GM20431 (cell line): ENCODE measurements around the gene SNCAIP.

Experiments
- in situ Hi-C: fragments of 300-500 bp; cut with MseI, MboI; formaldehyde crosslinking; loops from one replicate; pipeline ENCODE4 v1.15.0; 2020; ENCODE audit warnings: low sequenced_read_pairs; ENCODE audit not compliant: unreplicated experiment

SNCAIP gene

GRCh38 chr5:122311961-122312590 is at the start of gene SNCAIP:
Gene SNCAIP, plus strand, starts transcription at chr5:122312237. Its CDS starts 78,898 bp downstream, at chr5:122391135.
- in situ Hi-C loops: no loop called here

GRCh38 chr5:122263352-122264030 is 48.5 kb upstream of the SNCAIP start:
- in situ Hi-C loops: no loop called here

DNA sequence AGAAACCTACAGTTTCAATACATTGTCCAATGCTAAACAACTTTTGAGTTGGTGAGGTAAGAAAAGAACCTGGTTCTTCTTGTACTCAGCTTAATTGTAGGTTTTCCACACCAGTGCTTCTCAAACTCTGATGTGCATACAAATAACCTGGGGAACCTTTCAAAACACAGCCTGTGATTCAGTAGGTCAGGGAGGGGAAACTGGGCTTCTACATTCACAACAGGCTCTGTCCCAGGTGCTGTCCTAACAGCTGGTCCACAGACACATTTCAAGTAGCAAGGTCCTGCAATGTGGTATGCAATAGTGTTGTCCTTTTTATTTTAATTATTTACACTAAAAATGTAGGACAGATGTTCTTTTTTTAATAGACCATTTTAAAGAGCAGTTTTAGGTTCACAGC is 47.4 kb upstream of the SNCAIP start:
- in situ Hi-C loops: no loop called here

DNA sequence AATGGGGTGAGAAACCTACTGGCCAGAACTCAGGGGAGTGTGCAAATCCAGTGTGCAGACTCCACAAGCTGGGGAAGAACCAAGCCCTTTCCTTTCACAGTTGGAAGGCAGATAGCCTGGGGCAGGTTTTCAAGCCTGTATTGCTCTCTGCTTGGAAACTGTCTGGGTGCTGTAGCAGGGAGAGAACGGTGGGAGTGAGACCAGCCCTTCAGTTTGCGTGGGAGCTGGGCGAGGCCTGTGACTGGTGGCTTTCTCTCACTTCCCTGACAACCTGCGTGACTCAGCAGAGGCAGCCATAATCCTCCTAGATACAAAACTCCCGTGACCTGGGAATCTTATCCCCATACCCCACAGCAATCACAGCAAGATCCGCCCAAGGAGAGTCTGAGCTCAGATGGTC is 44.9 kb upstream of the SNCAIP start:
- in situ Hi-C loops: no loop called here

DNA sequence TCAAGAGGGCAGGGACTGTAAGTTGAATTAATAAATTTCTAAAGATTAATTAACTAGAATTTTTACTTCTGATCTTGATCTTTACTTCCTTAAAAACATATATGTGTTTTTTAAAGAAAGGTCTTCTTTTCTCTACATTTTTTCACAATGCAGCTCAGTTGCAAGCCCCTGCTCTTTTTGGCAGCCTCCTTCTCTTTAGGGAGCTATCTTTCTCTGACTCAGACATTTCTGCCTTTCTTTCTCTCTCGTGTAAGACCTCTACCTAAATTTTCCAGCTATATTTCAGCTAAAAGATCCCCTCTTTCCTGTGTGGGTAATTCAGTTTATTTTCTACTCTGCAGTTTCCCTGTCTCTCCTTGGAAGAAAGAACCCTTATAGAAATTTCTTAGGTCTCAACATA is 38.3 kb upstream of the SNCAIP start:
- in situ Hi-C loops: no loop called here

DNA sequence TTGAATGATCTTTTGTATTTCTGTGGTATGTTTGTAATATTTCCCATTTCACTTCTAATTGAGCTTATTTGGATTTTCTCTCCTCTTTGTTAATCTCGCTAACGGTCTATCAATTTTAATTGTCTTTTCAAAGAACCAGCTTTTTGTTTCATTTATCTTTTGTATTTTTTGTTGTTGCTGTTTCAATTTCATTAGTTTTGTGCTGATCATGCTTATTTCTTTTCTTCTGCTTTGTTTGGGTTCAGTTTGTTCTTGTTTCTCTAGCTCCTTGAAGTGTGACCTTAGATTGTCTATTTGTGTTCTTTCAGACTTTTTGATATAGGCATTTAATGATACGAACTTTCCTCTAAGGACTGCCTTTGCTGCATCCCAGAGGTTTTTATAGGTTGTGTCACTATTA is 28.4 kb upstream of the SNCAIP start:
- in situ Hi-C loops: no loop called here

DNA sequence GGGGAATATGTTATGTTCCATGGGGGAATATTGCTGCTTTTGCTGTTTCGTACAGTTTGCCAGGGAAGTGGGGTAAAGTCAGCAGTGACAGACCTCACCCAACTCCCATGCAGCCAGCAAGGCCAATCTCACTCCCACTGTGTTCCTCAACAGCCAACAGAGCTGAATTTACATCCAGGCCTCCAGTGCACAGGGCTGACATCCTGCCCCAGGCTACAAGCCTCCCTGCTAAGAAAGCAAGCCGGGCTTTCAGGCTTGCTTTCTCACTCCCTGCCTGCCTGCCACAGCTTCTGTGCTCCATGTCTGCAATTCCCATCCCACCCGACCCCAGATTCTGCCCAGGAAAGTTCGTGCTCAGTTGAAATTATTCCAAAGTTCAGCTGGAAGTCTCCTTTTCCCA is 25.5 kb upstream of the SNCAIP start:
- in situ Hi-C loops: no loop called here

DNA sequence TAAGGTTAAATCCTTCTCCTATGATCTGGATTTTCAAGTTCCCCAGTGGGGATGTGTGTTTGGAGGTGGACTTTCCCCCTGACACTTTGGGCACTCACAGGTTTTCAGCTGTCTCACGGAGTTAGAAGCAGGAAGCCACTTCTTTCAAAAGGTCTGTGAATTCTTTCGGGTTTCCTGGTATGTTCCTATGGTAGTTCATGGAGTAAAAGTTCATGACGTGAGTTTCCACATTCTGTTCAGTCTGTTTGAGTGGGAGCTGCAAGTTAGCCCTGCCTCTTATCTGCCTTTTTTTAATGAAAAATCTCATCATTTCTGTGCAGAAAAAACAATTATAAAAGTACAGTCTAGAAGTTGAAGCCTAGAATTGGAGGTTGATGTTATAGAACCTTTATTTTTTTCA is 24.9 kb upstream of the SNCAIP start:
- in situ Hi-C loops: no loop called here

DNA sequence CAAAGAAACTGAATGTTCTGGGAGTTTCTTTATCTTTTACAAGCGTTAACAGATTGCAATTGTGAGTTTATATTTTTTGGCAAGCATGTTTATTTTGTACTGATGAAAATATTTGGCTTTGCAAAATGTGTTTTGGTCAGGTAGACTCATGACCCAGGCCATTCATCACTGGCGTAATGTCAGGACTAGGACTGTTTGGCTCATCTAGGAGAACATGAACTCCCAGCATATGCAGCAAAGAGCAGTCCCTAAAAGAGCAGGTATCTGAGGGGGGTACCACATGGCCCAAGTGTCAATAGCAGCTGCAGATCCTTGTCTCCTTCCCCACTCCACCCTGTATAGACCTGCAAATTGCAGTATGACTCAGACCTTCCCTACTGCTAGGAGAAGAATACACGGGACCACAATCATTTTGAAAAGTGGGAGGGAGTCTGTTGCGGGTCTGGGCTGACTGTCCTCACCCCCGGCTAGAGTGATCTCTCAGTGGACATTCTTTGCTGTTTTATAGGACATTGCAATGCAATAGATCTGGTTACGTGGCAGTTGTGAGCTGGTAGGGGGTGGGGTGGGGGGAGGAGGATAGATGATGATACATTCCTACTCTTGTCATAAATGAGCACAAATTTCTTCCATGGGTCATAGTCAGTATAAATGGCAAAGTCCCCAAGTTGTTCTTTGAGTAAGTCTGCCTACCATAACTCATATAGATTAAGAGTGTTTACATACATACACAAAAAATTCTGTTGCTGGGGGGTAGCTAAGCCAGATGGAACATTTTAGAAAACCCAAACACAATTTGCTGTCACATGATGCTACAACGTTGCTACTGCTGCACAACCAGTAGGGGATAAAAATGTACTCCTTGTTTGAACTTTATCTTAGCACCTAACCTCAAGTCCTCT is 20.8 kb upstream of the SNCAIP start:
- in situ Hi-C loops: no loop called here

GRCh38 chr5:122292332-122292731 is 19.7 kb upstream of the SNCAIP start:
- in situ Hi-C loops: no loop called here

DNA sequence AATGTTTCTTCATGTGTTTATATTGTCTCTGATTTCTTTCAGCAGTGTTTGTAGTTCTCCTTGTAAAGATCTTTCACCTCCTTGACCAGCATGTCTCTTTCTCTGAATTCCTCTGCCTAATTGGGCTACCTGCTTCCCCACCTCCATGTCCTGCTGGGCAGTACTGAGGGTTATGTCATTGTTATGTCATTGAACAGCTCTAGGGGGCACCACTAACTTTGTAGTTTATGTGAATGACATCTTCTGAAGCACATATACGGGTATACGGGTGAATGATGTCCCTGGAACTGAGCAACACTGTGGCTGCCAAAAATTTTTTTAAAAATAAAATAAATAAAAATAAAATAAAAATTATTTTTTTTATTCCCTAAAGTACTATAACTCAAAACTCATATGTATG is 16.9 kb upstream of the SNCAIP start:
- in situ Hi-C loops: no loop called here

DNA sequence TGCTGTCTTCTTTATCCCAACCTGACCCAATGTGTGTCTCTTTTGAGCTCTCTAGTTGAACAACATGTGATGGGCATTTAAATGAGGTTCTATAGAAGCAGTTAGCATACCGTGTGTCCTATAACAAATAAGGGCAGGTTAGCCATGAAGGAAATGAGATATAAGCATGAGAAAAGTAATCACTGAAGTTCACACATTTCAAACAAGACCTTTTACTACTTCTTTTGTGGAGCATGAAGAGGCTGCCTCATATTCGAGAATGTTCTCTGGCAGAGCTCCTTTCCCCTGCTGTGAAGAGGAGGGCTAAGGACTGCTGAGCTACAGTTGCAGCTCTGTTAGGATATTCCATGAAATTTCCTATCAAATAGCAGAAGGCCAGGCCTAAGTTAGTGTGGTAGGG is 15.2 kb upstream of the SNCAIP start:
- in situ Hi-C loops: no loop called here

DNA sequence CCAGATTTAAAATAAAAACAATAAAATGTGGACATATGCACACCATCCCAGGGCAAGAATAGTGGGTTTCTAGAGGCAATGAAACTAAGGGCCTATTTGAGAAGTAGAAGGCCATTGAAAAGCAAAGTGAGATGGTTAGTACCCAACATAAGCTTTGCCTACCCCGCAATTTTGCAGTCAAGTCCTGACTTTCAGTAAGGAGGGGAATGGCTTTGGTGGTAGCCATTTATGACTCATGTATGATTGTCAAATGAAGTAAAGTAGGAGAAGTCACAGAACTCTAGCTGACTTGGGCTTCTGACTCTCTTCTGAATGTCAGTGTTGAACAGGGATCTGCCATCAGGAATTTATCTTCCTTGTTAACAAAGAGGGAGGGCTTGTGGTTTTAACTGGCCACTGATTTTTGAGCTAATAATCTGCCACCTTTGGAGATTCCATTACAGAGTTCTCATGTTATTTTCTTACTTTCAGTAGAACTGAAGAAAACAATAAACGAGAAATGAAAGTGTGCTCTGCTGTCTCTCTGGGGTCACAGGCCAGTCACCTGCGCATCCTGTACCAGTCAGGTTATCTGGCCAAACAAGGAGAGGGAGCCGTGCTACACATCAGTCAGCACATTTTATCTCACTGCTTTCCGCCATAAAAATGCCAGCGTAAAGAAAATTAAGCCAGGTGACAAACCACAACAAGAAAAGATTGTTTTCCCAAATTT is 14.3 kb upstream of the SNCAIP start:
- in situ Hi-C loops: no loop called here

GRCh38 chr5:122300374-122300773 is 11.7 kb upstream of the SNCAIP start:
- in situ Hi-C loops: no loop called here

GRCh38 chr5:122301016-122301415 is 11.0 kb upstream of the SNCAIP start:
- in situ Hi-C loops: no loop called here

DNA sequence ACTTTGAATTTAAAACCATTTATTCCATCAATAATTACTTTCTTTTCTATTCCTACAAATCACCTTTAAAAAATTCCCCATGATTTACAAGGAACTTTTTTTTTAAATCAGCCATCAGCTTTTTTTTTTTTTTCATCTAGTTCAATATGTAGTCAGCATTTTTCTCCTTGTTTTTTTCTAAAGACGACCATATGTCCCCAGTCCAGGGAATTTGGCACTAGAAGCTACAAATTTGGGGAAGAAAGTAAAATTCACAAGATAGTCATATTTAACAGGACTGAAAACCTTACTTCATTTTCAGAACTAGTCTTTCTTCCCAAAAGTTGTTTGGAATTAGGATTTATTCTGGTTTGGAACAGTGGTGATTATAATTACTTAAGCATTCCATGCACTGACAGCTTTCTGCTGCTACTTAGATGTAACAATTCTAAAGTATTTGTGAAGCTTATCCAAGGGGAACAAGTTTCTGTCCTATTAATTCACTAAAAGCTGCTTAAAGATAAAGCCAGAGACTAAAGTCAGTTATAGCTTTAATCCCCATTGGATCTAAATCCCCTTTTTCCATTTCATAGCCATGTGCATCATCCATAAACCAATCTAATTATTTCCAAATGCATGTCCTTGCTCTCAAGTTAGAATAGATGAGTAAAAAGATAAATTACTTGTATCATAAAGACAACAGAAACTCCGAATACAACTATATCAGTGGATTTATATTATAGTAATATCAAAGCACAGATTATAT is 7.4 kb upstream of the SNCAIP start:
- in situ Hi-C loops: no loop called here

DNA sequence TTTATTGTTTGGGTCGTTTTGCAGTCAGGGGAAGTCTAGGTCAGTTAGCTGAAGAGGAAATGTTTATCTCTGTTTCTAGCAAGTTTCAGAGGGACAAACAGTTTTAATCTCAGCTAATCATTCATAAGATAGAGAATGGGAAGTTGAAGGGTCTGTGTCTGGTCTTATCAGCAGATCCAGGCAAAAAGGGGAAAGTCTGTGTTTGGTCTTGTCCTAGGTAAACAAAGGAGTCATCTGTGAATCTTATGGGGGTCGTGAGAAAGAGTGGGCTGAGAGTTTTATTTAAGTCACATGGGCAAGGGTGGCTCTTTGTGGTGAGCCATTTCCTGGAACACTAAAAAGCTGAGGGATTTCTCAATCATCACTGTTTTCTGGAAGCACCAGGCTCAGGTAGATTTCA is 5.6 kb upstream of the SNCAIP start:
- in situ Hi-C loops: no loop called here

GRCh38 chr5:122310889-122311288 is 1.1 kb upstream of the SNCAIP start:
- in situ Hi-C loops: no loop called here

GRCh38 chr5:122311497-122311960 is 508 bp upstream of the SNCAIP start:
- in situ Hi-C loops: no loop called here
